ENCODE results near the gene IDI1.
"Not testable (repeated sequence)": the region's sequence is repeated elsewhere in the genome, so short reads cannot be mapped to it uniquely, and the experiment has no call there.

The IDI1 gene

GRCh38 chr10:1048732-1049424 is at the start of gene IDI1:
IDI1 (minus strand) TSS chr10:1049119; CDS start chr10:1049003, 116 bp downstream.
- peak; percentile 92 for DNase-seq (ENCODE audit: low read depth, low spot score)

GRCh38 chr10:1097436-1097835 is 48.5 kb upstream of the IDI1 start:
- DNase-seq (ENCODE audit: low read depth, low spot score): no peak

GRCh38 chr10:1096287-1096889 is 47.5 kb upstream of the IDI1 start:
- no peak for DNase-seq (ENCODE audit: low read depth, low spot score)

GRCh38 chr10:1095498-1095897 is 46.6 kb upstream of the IDI1 start:
- DNase-seq (ENCODE audit: low read depth, low spot score): no peak

GRCh38 chr10:1094112-1095057 is 45.5 kb upstream of the IDI1 start:
- no peak for DNase-seq (ENCODE audit: low read depth, low spot score)

- DNase-seq (ENCODE audit: low read depth, low spot score): no peak
Measured at GRCh38 chr10:1093696-1094095, 44.8 kb upstream of the IDI1 start.

- no peak for DNase-seq (ENCODE audit: low read depth, low spot score)
Measured at GRCh38 chr10:1090696-1091095, 41.8 kb upstream of the IDI1 start.

- DNase-seq (ENCODE audit: low read depth, low spot score): no peak
Measured at GRCh38 chr10:1089017-1089689, 40.2 kb upstream of the IDI1 start.

- no peak for DNase-seq (ENCODE audit: low read depth, low spot score)
Measured at GRCh38 chr10:1086787-1087186, 37.9 kb upstream of the IDI1 start.

GRCh38 chr10:1085258-1085657 is 36.3 kb upstream of the IDI1 start:
- DNase-seq (ENCODE audit: low read depth, low spot score): no peak

GRCh38 chr10:1084011-1084950 is 35.4 kb upstream of the IDI1 start:
- no peak for DNase-seq (ENCODE audit: low read depth, low spot score)

- DNase-seq (ENCODE audit: low read depth, low spot score): no peak
Measured at GRCh38 chr10:1083581-1083980, 34.7 kb upstream of the IDI1 start.

GRCh38 chr10:1078668-1079067 is 29.7 kb upstream of the IDI1 start:
- no peak for DNase-seq (ENCODE audit: low read depth, low spot score)

- DNase-seq (ENCODE audit: low read depth, low spot score): no peak
Measured at GRCh38 chr10:1074748-1075308, 25.9 kb upstream of the IDI1 start.

GRCh38 chr10:1074052-1074747 is 25.3 kb upstream of the IDI1 start:
- no peak for DNase-seq (ENCODE audit: low read depth, low spot score)

GRCh38 chr10:1070919-1071318 is 22.0 kb upstream of the IDI1 start:
- no peak for DNase-seq (ENCODE audit: low read depth, low spot score)

GRCh38 chr10:1068380-1069361 is 19.8 kb upstream of the IDI1 start:
- no peak for DNase-seq (ENCODE audit: low read depth, low spot score)

- DNase-seq (ENCODE audit: low read depth, low spot score): not testable (repeated sequence)
Measured at GRCh38 chr10:1066734-1067133, 17.8 kb upstream of the IDI1 start.

GRCh38 chr10:1064964-1065247 is 16.0 kb upstream of the IDI1 start:
- no peak for DNase-seq (ENCODE audit: low read depth, low spot score)
